ENCODE results near the gene TMEM115.
A peak's percentile ranks its signal among the peaks of the same experiment; 100 is the strongest.

TMEM115 gene

DNA sequence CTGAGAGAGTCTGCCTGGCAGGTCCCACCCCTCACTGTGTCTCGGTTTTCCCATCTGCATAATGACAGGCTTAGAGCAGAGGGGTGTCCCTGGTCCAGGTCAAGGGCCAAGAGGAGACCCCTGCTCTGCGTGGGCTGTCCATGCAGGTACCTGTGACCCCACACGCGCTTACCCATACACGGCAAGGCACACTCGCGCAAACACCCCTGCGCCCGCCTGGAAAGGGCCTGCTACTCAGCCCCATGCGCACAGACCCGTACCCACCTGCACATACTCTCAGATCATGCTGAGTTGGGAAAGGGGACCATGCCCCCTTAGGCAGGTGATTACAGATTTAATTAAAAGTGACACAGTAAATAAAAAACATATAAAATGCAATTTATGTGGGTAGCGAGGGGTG is 23.4 kb upstream of the TMEM115 start:
- Mint-ChIP-seq H3K27me3 (ENCODE audit: low read depth) (peaks cover 3% of the 10 kb centered on the region), H3K4me3 (peak overlapping the region in 1 of 3 experiments; percentile 38), H3K27ac (peak overlapping the region; percentile 87 to 97 (median 89)), H3K4me1 (peaks cover 42% of the 10 kb centered on the region), H3K9me3 (no peaks in the 10 kb centered on the region), H3K36me3 (ENCODE audit: low read depth) (no peaks in the 10 kb centered on the region)
- TF ChIP-seq, protein P1, sequence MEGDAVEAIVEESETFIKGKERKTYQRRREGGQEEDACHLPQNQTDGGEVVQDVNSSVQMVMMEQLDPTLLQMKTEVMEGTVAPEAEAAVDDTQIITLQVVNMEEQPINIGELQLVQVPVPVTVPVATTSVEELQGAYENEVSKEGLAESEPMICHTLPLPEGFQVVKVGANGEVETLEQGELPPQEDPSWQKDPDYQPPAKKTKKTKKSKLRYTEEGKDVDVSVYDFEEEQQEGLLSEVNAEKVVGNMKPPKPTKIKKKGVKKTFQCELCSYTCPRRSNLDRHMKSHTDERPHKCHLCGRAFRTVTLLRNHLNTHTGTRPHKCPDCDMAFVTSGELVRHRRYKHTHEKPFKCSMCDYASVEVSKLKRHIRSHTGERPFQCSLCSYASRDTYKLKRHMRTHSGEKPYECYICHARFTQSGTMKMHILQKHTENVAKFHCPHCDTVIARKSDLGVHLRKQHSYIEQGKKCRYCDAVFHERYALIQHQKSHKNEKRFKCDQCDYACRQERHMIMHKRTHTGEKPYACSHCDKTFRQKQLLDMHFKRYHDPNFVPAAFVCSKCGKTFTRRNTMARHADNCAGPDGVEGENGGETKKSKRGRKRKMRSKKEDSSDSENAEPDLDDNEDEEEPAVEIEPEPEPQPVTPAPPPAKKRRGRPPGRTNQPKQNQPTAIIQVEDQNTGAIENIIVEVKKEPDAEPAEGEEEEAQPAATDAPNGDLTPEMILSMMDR (IDR thresholded peaks at IDR 0.05; ENCODE audit: unreplicated experiment in 3 of 3): no peak

DNA sequence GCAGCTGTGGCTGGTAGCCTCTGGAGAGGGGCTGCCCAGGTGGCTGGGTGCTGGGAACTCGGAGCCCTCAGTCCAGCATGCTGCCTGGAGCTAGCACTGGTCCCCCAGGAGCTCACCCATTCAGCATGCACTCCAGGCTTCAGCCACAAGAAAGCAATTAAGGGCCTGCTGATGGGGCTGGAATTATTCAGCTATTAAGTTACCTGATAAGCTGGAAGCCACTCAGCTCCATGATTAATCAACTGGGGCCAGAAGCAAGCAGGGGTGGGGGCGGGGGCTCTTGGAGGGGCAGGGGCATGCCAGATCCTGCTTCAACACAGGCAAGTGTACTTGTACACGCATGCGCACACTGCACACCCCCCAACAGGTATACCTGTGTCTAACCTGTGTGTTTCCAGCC is 22.1 kb upstream of the TMEM115 start:
- no peaks in the 10 kb centered on the region for H3K36me3 Mint-ChIP-seq (ENCODE audit: low read depth)
- peak overlapping the region in 1 of 3 experiments; percentile 16 for H3K4me3 Mint-ChIP-seq
- no peaks in the 10 kb centered on the region for H3K9me3 Mint-ChIP-seq
- TF ChIP-seq, protein P1 (IDR thresholded peaks at IDR 0.05; ENCODE audit: unreplicated experiment in 3 of 3): no peak
- peaks cover 49% of the 10 kb centered on the region for H3K4me1 Mint-ChIP-seq
- peak overlapping the region; percentile 87 to 97 (median 89) for H3K27ac Mint-ChIP-seq
- peaks cover 6% of the 10 kb centered on the region for H3K27me3 Mint-ChIP-seq (ENCODE audit: low read depth)

DNA sequence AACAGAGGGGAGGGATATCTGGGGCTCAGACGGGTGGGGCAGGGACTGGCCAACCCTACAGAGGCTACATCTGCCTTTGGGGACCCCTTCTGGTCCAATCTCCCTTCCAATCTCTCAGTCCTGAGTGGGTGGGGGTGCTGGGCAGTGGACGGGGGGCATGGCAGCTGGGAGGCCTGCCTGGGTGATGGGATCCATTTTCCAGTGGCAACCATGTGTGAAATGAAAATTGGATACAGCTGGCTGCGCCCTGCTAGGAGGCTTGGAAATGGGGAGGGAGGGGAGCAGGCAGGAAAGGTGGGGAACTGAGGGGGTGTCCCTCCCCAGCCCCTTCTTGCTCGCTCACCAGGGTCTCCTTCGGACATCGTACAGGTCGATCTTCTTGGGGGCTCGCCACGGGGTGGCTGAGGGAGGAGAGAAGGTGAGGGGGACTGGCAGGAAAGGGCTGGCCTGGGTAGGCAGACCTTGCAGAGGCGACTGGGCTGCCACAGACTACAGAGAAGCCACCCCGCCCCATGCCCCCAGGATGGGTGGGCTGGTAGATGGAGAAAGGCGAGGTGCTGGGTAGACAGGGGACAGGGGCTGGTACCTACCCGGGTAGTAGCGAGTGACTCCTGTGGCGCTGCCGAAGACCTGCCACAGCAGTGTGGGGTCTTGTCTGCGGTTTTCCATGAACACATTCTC is 21.2 kb upstream of the TMEM115 start:
- no peaks in the 10 kb centered on the region for H3K36me3 Mint-ChIP-seq (ENCODE audit: low read depth)
- peak overlapping the region; percentile 87 to 97 (median 89) for H3K27ac Mint-ChIP-seq
- H3K9me3 Mint-ChIP-seq: no peaks in the 10 kb centered on the region
- peak overlapping the region in 1 of 3 experiments; percentile 21 for H3K4me3 Mint-ChIP-seq
- TF ChIP-seq, protein P1 (IDR thresholded peaks at IDR 0.05; ENCODE audit: unreplicated experiment in 3 of 3): no peak
- H3K27me3 Mint-ChIP-seq (ENCODE audit: low read depth): peaks cover 8% of the 10 kb centered on the region
- peaks cover 43% of the 10 kb centered on the region for H3K4me1 Mint-ChIP-seq

DNA sequence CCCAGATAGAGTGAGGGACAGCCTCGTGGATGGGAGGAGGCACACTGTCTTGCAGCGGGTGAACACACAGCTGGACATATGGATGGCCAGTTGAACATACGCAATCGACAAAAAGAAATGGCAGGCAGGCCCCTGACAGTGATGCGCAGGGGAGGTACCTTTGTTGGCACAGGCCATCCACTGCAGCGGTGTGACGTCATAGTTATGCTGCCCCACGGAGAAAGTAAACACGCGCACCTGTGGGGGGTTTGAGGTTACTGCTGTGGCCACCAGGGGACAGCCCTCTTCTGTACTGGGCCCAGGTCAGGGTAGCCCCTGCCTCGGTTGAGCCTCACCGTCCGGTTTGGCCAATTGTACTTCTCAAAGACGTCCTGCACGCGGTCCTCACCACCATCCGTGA is 19.4 kb upstream of the TMEM115 start:
- Mint-ChIP-seq H3K36me3 (ENCODE audit: low read depth) (no peaks in the 10 kb centered on the region), H3K27me3 (ENCODE audit: low read depth) (peaks cover 8% of the 10 kb centered on the region), H3K4me1 (peaks cover 38% of the 10 kb centered on the region), H3K9me3 (no peaks in the 10 kb centered on the region), H3K27ac (peak overlapping the region in 2 of 3 experiments; percentile 7 to 26), H3K4me3 (no peak overlapping the region)
- TF ChIP-seq, protein P1 (IDR thresholded peaks at IDR 0.05; ENCODE audit: unreplicated experiment in 3 of 3): no peak

DNA sequence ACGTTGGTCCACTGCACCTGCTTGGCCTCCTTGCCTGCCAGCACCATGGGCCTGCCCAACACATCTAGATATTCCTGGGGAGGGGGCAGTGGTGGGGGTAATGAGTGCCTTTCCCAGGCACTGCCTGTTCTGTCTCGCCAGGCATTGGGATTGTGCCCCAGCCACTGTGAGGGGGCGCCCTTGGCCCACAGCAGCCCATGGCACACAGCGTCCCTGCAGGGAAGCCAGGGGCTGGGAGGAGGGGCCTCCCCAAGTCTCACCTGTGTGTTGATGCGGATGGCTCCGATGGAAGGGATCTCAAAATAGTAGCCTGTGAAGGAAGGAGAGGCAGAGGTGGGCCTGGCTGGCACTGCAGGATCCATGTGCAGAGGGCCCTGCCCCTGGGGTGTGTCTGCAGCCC is 18.7 kb upstream of the TMEM115 start:
- TF ChIP-seq, protein P1 (IDR thresholded peaks at IDR 0.05; ENCODE audit: unreplicated experiment in 3 of 3): no peak
- no peaks in the 10 kb centered on the region for H3K9me3 Mint-ChIP-seq
- H3K27ac Mint-ChIP-seq: no peak overlapping the region
- peaks cover 35% of the 10 kb centered on the region for H3K4me1 Mint-ChIP-seq
- H3K27me3 Mint-ChIP-seq (ENCODE audit: low read depth): peaks cover 8% of the 10 kb centered on the region
- no peak overlapping the region for H3K4me3 Mint-ChIP-seq
- no peaks in the 10 kb centered on the region for H3K36me3 Mint-ChIP-seq (ENCODE audit: low read depth)
